Measurements from ENCODE around the gene LRMDA. TPM values are rescaled to one million over a fixed set of nuclear protein-coding genes. Genes with fewer than 3 reads are reported as not detected.

The LRMDA gene
- total and polyA plus RNA-seq, 7 donors = 1.0 to 5.7 (median 2.5) TPM

GRCh38 chr10:76334255-76334654, 902.8 kb downstream of the LRMDA start:
- no peak for TF ChIP-seq CTCF (IDR thresholded peaks at IDR 0.05)
- H3K4me3 ChIP-seq = no peak overlapping the region
- H3K27me3 ChIP-seq (ENCODE audit: insufficient read depth in 3 of 3, low read length in 2 of 3) = no peaks in the 10 kb centered on the region
- intact Hi-C loops (cut with DNase I) = no loop called here
- no peaks in the 10 kb centered on the region for H3K4me1 ChIP-seq
- no peaks in the 10 kb centered on the region for H3K9me3 ChIP-seq
- no peaks in the 10 kb centered on the region for H3K36me3 ChIP-seq (ENCODE audit: insufficient read depth in 1 of 2, low read depth in 1 of 2)
- ATAC-seq (no peak), DNase-seq (no peak)
- no peak overlapping the region for H3K27ac ChIP-seq
- WGBS, 3 donors = 53 to 60% (median 53%) methylated on average over 5 of the region's 5 CpGs

- DNase-seq = no peak
- no peaks in the 10 kb centered on the region for H3K27me3 ChIP-seq (ENCODE audit: insufficient read depth in 3 of 3, low read length in 2 of 3)
- no peaks in the 10 kb centered on the region for H3K36me3 ChIP-seq (ENCODE audit: insufficient read depth in 1 of 2, low read depth in 1 of 2)
- no peak for TF ChIP-seq CTCF (IDR thresholded peaks at IDR 0.05)
- intact Hi-C loops (cut with DNase I) = no loop called here
- 68 to 79% (median 78%) methylated on average over 1 of the region's 1 CpG for WGBS, 3 donors
- H3K27ac ChIP-seq = no peak overlapping the region
- H3K4me3 ChIP-seq = no peak overlapping the region
- no peak for ATAC-seq
- no peaks in the 10 kb centered on the region for H3K9me3 ChIP-seq
- H3K4me1 ChIP-seq = no peaks in the 10 kb centered on the region
These were observed 905.0 kb downstream of the LRMDA start for GRCh38 chr10:76336213-76336963.

- H3K4me1 ChIP-seq = no peaks in the 10 kb centered on the region
- H3K4me3 ChIP-seq = no peak overlapping the region
- no peaks in the 10 kb centered on the region for H3K9me3 ChIP-seq
- no peak for ATAC-seq
- WGBS, 3 donors = 46 to 56% (median 46%) methylated on average over 1 of the region's 1 CpG
- H3K36me3 ChIP-seq (ENCODE audit: insufficient read depth in 1 of 2, low read depth in 1 of 2) = no peaks in the 10 kb centered on the region
- no peak for TF ChIP-seq CTCF (IDR thresholded peaks at IDR 0.05)
- intact Hi-C loops (cut with DNase I) = no loop called here
- H3K27me3 ChIP-seq (ENCODE audit: insufficient read depth in 3 of 3, low read length in 2 of 3) = no peaks in the 10 kb centered on the region
- no peak overlapping the region for H3K27ac ChIP-seq
- DNase-seq = no peak
These were observed 906.2 kb downstream of the LRMDA start for GRCh38 chr10:76337641-76338040.

GRCh38 chr10:76338187-76338586, 906.8 kb downstream of the LRMDA start:
- H3K27me3 ChIP-seq (ENCODE audit: insufficient read depth in 3 of 3, low read length in 2 of 3) = no peaks in the 10 kb centered on the region
- no peak for DNase-seq
- H3K4me1 ChIP-seq = no peaks in the 10 kb centered on the region
- no peaks in the 10 kb centered on the region for H3K36me3 ChIP-seq (ENCODE audit: insufficient read depth in 1 of 2, low read depth in 1 of 2)
- H3K4me3 ChIP-seq = no peak overlapping the region
- no peak for ATAC-seq
- no peak for TF ChIP-seq CTCF (IDR thresholded peaks at IDR 0.05)
- no peak overlapping the region for H3K27ac ChIP-seq
- 95 to 97% (median 96%) methylated on average over 2 of the region's 2 CpGs for WGBS, 3 donors
- intact Hi-C loops (cut with DNase I) = no loop called here
- H3K9me3 ChIP-seq = no peaks in the 10 kb centered on the region

- DNase-seq = no peak
- intact Hi-C loops (cut with DNase I) = no loop called here
These were observed 910.3 kb downstream of the LRMDA start for GRCh38 chr10:76341740-76342139.

More at GRCh38 chr10:76341740-76342139, 910.3 kb downstream of the LRMDA start:
- TF ChIP-seq CTCF (IDR thresholded peaks at IDR 0.05) = no peak
- no peaks in the 10 kb centered on the region for H3K27me3 ChIP-seq (ENCODE audit: insufficient read depth in 3 of 3, low read length in 2 of 3)
- no peak overlapping the region for H3K27ac ChIP-seq
- H3K9me3 ChIP-seq = peaks cover 7% of the 10 kb centered on the region
- no peak overlapping the region for H3K4me3 ChIP-seq
- H3K36me3 ChIP-seq (ENCODE audit: insufficient read depth in 1 of 2, low read depth in 1 of 2) = no peaks in the 10 kb centered on the region
- ATAC-seq = no peak
- WGBS, 3 donors = 80 to 83% (median 81%) methylated on average over 2 of the region's 2 CpGs
- no peaks in the 10 kb centered on the region for H3K4me1 ChIP-seq
